GM19397 (cell line): ENCODE measurements around the gene POC1B.

ENCODE experiments used
- ATAC-seq: cut with Tn5 transposase; IDR thresholded peaks from one replicate; pipeline ENCODE4 v1.9.1; 2021; ENCODE audit warnings: mild to moderate bottlenecking, moderate library complexity; ENCODE audit not compliant: unreplicated experiment

Gene POC1B

DNA sequence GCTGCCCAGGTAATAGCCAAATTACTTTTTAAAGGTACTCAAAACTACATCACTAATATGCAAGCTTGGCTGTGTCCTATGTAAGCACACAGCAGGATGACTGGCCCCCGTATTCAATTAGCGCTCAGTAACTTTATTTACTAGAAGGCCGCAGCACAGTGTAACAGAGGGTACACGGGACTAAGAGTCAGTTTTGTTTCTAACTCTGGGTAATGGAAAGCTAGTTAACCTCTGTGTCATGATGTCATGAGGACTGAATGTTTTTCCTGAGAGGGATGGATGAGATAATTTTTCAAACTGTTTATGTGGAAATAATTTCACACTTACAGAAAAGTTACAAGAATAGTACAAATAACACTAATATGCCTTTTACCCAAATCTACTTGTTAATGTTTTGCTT, 28.4 kb downstream of the POC1B start:
- no peak for ATAC-seq

DNA sequence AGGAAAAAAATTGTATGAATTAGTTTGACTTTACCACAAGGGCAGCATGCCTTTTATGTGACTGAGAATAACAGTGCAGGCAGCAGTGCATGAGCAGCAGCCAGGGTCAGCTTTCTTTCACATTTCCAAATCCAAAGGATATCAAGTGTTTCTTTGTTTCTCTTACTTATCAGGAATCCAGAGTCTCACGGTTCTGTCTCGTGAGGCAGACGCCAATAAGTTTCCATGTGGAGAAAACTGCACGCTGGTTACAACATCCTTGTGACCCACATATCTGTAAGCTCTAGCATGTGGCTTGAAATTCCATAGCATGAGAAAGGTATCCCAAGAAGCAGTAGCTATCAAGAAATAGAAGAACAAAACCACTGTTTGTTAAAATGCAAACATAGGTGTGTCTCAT, 28.8 kb downstream of the POC1B start:
- ATAC-seq: no peak

DNA sequence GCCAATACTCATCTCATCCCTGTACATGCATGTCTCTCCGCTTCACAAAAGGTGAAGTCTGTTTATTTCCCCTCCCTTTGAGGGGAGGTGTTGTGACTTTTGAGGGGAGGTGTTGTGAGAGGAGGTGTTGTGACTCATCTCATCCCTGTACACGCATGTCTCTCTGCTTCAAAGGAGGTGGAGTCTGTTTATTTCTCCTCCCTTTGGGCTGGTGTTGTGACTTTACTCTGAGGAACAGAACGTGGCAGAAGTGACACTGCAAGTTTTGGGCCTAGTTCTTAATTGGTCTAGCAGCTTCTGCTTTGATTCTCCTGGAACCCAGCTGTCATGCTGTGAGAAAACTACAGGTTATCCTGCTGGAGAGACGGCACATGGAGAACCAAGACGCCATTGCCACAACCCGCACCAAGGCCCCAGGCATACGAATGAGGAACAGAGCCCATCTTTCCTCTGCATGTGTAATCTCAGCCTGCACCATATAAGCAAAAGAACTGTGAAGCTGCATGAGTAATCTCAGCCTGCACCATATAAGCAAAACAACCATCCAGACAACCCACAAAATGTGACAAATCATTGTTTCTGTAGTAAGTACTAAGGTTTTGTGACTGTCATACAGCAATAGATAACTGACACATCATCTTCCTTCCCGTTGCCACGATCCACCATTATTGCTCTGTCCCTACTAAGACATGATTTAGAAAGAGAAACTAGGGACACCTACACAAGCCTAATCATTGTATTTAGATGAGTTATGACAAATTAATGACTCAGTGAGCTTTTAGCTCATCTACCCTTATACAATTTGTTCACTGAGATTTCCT, 31.2 kb downstream of the POC1B start:
- ATAC-seq: peak; percentile 38

DNA sequence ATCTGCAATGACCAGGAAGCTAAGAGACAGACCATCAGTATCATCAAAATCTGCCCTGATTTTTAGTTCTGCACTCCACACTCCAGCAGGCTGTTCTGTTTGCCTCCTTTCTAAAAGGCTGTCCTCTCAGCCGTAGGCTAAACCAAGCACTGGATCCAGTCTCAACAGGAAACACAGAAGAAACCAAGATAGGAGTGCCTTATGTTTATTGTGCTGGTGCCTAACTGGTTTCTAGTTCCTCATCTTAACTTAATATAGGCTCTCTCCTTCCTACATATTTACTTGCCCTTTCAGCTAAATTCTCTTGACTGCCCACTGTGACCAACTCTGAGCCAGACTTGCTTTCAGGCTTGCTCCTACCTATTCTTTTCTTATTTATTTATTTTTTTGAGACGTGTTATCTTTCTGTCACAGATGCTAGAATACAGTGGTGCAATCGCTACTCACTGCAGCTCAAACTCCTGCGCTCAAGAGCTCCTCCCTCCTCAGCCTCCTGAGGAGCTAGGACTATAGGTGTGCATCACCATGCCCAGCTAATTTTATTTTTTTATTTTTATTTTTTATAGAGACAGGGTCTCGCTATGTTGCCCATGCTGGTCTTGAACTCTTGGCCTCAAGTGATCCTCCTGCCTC, 32.1 kb downstream of the POC1B start:
- no peak for ATAC-seq

DNA sequence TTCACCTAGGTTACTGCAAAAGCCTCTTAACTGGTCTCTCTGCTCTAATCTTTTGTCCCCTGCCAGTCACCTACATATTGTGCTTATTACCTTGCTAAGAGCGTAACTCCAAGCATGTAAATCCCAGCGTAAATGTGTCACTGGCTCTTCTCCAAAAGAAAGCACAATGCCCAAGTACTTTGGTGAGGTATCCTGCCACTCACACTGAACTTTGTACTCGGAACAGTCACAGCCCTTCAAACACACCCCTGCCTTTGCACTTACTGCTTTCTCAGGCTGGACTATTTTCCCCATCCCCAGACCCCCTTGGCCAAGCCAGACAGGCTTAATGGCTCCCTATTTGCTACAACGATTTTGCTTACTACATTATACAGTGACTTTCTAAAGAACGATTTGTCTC, 33.0 kb downstream of the POC1B start:
- no peak for ATAC-seq

DNA sequence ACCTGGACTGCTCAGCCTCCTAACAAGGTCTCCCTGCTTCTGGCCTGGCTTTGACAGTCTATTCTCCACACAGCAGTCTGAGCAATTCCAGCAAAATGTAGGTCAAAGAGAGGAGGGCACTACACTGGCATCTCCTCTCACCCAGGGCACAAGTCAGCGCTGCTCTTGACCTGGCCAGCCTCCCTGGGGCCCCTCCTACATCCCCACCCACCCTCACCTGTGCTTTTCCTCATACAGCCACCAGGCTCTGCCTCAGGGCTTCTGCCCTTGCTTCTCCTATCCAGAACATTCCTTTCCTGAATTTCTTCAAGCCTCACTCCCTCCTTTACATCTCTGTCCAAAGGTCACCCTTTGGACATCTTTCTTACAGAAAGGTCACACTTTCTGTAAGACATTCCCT, 34.9 kb downstream of the POC1B start:
- ATAC-seq: no peak

DNA sequence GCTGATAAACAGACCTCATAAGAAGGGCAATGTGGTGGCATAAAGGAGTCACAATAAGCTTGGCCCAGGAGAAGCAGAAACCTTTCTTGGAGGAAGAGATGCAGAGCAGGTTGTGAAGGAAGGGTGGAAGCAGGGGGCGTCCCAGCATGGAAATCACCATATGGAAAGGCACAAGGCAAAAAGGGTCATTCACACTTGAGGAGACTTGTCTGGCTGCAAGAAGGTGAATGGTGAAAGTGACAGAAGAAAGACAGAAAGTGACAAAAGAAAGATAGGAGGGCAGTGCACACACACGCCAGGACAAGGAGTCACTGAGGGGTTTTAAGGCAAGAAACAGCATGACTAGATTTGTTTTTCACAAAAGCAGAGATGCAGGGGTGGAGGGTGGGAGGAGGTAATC, 39.6 kb downstream of the POC1B start:
- ATAC-seq: no peak

DNA sequence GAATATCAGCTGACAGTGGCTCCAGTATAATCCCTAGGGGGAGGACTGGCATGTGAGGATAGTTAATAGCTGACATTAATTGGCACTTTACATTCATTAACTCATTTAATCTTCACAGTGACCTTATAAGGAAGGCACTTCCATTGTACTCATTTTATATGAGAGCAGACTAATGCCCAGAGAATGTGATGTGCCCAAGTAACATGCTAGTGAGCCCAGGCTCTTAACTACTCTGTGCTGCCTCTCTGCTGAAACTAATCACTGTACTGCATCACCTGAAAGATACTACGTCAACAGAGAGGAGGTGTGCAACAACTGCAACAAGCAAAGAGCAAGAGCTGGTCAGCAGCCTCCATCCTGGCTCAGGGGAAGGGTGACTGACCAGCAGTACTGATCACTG, 41.4 kb downstream of the POC1B start:
- no peak for ATAC-seq

DNA sequence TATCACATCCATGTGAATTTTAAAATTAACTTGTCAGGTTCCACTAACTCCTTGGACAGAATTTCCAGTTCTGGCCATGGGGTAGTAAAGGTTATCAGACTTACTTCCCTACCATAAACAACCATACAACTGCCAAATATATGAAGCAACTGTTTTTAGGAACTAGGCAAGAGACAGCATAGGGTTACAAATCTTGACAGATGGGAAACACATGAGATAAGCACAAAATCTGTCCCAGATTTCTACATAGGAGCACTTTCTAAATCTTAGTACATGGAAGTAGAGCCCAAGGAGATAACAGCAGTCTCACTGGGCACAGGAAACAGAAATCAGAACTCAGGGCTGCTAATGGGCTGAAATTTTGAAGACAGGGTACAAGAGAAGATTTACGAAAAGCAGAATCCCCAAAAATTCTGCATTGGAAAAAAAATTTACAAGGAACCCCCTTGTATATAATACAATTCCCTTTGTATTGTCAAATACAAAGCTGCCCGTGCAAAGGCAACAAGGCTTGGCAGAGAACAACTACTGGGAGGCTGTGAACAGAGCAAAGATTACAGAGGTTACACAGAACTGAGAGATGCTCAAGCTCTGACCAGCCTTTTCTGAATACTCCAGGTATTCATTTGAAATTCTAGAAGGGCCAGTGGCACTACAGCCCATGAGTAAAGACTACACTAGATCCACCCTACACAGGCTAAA, 44.5 kb downstream of the POC1B start:
- ATAC-seq: no peak

DNA sequence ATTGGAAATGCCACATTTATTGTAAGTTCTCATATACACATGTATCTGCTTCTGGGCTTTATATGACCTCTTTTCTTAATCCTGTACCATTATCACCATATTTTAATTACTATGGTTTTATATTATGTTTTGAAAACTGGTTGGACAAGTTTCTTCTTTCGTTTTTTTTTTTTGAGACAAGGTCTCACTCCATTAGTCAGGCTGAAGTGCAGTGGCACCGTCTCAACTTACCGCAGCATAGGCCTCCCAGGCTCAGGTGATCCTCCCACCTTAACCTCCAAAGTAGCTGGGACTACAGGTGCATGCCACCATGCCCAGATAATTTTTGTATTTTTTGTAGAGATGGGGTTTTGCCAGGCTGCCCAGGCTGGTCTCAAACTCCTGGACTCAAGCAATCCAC, 45.9 kb downstream of the POC1B start:
- ATAC-seq: no peak

DNA sequence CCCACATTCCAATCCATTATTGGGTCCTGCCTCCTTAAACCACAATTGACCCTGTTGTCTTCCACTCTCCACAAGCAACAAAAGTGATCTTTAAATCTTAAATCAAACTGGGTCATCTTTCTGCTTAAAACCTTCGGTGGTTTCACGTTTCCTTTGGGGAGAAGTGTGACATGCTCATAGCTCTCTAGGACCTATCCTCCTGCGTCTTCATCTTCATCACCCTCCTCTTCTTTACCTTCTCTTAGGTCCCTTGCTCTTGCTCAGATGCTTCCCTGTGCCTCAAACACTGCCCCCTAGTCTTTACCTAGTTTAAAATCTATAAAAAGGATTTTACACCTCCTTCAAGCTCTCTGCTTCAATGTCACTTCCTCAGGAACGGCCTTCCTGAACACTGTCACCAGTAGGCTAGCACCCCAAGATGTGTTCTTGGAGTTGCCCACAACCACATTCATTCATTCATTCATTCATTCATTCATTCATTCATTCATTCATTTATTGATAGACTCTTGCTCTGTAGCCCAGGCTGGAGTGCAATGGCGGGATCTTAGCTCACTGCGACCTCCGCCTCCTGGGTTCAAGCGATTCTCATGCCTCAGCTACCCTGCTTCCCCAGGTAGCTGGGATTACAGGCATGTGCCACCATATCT, 48.1 kb downstream of the POC1B start:
- no peak for ATAC-seq

DNA sequence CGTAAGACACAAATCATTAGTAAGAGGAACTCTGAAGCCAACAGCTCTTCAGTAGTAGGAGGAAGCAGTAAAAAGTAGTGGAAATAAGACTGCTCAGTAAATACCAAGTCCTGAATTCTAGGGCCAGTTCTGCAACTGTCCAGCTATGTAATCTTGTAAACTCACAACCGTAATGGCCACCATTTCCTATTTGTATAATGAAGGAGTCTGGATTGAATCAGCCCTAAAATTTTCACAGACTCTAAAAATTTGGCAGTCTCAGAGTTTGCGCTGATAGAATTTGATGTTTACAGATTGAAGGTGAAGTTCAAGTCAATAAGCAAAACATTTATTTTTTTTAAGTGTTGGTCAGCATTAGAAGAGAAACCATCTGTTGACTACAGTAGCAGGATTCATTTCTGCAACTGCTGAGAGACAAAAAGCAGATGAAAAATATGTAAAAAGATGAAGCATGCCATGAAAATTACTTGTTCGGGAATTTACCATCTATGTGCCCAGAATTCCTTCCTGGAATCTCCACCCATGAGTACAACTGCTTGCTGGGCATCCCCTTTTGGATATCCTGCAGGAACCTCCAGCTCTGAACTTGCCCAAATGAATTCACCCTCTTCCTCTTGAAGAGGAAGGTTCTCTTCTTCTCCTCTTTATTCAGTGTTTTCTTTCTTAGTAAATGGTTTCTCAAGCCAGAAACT, 48.8 kb downstream of the POC1B start:
- no peak for ATAC-seq

DNA sequence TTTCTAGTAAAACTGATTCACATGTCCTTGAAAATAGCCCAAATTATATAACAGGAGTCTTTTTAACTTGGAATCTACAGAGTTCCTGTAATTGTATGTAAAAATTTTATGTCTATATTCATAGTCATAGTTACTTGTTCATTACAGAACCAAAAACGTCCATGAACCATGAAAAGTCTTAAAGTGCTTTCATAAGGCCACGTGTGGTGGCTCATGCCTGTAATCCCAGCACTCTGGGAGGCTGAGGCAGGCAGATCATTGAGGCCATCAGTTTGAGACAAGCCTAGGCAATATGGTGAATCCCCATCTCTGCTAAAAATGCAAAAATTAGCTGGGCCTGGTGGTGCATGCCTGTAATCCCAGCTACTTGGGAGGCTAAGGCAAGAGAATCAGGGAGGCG, 49.6 kb downstream of the POC1B start:
- no peak for ATAC-seq

DNA sequence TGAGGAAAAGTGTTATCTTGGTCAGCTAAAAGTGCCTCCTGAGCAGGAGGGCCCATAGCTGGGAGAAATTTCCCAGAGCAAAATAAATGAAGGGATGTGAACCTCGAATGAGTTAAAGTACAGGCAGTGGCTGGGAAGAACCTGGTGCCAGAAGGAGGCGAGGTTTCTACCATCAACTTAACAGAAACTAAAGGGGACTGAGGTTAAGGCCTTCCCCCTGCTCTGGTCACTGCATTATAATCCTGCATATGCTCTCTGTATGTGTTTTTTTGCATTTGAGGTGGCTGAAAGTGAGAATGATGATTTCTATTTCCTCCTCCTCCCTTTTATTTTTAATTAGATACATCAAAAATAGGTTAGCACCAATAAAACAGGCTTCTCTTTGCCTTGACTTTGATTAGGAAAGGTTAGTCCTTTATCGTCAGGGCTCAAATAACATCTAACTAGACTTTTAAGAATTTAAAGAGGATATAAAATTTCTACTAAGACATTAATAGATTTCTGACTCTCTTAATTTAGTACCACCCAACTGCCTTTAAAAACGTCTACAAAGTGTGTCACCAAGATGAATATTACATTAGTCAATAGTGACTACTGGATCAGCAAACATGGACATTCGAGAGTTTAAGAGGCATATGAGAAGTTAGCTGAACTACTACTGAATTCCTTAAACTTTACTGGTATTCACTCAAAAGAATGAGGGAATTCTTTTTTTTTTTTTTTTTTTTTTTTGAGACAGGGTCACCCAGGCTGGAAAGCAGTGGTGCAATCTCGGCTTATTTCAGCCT, 50.5 kb downstream of the POC1B start:
- ATAC-seq: peak; percentile 44

DNA sequence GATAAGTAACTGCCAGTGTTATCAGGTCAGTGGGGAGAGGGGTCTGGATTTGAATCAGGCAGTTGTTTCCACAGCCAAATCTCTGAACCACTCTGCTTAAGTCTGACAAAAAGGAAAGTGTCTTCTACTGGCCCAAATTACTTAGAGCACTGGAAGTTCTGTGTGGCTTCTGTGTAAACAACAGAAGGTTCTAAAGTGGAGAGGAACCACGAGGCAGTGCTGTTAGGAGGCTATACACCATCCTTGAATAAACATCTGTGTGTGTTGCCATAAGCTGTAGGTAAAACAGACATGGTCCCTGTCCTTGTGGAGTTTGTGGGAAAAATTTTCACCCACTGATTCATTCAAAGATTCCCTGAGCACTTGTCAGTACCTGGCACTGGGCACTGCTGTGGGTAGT, 51.2 kb downstream of the POC1B start:
- ATAC-seq: no peak

DNA sequence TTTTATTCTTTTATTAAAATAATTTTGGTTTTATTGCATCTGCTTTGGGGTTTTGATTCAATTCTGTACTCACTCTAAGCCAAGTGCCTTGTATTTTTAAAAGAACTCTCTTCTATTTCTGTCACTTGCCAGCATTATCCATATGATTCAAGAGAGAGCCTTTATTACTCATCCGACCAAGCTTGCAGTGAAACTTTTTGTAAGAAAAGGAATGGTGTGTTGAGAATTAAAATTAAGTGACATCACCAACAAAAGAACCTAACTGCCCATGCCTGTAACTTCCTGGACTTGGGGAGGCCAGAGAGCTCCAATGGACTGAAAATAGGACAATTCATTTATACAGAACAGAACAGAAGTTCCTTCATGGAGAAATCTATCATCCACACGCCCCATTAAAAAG, 53.3 kb downstream of the POC1B start:
- no peak for ATAC-seq

DNA sequence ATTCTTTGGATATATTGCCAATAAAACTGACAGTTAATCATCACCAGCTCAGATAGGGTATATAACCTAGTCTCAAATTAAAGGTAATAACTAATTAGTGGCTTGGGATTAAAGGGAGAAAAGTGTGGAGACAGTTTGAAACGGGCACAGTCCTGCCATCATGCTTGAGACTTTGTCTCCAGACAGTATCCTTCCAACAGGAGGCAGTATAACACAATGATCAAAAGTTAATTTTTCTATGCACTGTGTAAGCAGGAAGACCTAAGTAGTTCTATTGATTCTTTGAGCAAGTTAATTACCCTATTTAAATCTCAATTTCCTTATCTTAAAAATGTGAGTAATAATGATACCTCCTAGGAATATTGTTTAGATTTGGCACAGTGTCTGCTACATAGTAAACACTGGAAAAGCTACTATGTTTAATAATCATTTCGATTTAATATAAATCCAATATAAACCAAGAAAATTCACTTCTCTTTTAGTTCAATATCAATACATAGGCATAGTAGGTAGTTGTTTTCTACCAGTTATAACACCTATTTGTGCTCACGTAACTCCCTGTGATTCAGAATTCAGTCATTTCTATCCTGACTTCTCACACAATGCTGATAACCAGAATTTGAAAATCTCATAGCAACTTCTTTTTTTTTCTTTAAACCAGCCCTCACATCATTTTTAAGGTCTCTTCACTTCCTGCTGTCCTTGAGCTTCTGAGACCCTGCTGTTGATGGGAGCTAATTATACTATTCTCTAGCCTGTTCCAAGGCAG, 54.9 kb downstream of the POC1B start:
- ATAC-seq: peak; percentile 56

DNA sequence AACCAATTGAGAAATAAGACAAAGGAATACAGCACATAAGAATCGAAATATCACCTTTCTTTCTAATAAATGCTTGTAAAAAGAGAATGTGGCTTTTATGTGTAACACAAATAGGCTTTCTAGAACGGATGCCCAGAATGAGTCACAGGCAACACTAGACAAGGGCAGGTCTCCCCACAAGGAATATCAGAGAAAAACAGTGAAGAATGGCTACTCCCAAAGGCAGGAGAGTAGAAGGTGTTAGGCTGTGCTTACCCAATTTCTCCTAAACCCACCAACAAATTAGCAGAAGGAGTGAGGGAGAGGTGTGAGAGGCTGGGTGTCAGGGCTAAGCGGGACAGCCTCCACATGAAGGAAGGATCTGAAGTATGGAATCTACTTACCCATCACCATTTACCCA, 56.5 kb downstream of the POC1B start:
- peak; percentile 40 for ATAC-seq

DNA sequence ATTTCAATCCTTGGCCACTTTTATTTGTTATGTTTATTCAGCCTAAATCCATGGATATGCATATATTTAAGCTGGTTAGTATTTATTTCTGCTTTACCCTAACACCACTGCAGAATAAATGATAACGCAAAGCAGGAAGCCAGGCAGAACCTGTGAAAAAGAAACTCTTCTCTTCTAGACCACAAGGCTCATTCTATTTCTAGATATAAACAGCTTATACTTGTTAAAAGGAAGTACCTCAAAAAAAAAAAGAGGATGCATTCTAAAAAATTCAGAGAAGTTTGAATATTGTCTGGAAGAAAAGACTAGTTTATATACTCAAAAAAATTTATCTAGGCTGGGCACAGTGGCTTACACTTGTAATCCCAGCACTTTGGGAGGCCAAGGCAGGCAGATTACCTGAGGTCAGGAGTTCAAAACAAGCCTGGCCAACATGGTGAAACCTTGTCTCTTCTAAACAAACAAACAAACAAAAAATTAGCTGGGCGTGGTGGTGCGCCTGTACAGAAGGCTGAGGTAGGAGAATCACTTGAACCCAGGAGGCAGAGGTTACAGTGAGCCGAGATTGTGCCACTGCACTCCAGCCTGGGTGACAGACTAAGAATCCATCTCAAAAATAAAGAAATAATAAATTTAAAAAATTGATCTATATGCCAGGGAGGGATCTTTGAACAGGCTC, 57.1 kb downstream of the POC1B start:
- ATAC-seq: no peak
